Measurements from ENCODE around the gene SCNN1A.

Gene SCNN1A

GRCh38 chr12:6376079-6376869 is 911 bp upstream of the SCNN1A start:
- H3K27ac ChIP-seq (ENCODE audit: insufficient read depth, low read length, poor library complexity, severe bottlenecking): no peak overlapping the region
- H3K4me3 ChIP-seq (ENCODE audit: insufficient read depth, low read depth, low read length, poor library complexity, severe bottlenecking): peak overlapping the region; percentile 36
- no peaks in the 10 kb centered on the region for H3K36me3 ChIP-seq (ENCODE audit: control insufficient read depth, insufficient read depth, low read length)
- H3K4me1 ChIP-seq (ENCODE audit: control insufficient read depth, insufficient read depth, low read length, poor library complexity, severe bottlenecking): peaks cover 19% of the 10 kb centered on the region
- no peaks in the 10 kb centered on the region for H3K9me3 ChIP-seq (ENCODE audit: control insufficient read depth, low read length)
- DNase-seq: no peak
- no peaks in the 10 kb centered on the region for H3K27me3 ChIP-seq (replicated peaks; ENCODE audit: control insufficient read depth, insufficient read depth, low read length, poor library complexity, severe bottlenecking)

- Histone ChIP-seq H3K9me3 (ENCODE audit: control insufficient read depth, low read length) (no peaks in the 10 kb centered on the region), H3K4me1 (ENCODE audit: control insufficient read depth, insufficient read depth, low read length, poor library complexity, severe bottlenecking) (peaks cover 19% of the 10 kb centered on the region), H3K27ac (ENCODE audit: insufficient read depth, low read length, poor library complexity, severe bottlenecking) (no peak overlapping the region), H3K27me3 (replicated peaks; ENCODE audit: control insufficient read depth, insufficient read depth, low read length, poor library complexity, severe bottlenecking) (no peaks in the 10 kb centered on the region), H3K36me3 (ENCODE audit: control insufficient read depth, insufficient read depth, low read length) (no peaks in the 10 kb centered on the region), H3K4me3 (ENCODE audit: insufficient read depth, low read depth, low read length, poor library complexity, severe bottlenecking) (no peak overlapping the region)
- DNase-seq: no peak
These were observed 590 bp downstream of the SCNN1A start for GRCh38 chr12:6374786-6375160.

- H3K36me3 ChIP-seq (ENCODE audit: control insufficient read depth, insufficient read depth, low read length): no peaks in the 10 kb centered on the region
- no peaks in the 10 kb centered on the region for H3K9me3 ChIP-seq (ENCODE audit: control insufficient read depth, low read length)
- H3K27me3 ChIP-seq (replicated peaks; ENCODE audit: control insufficient read depth, insufficient read depth, low read length, poor library complexity, severe bottlenecking): no peaks in the 10 kb centered on the region
- no peak overlapping the region for H3K27ac ChIP-seq (ENCODE audit: insufficient read depth, low read length, poor library complexity, severe bottlenecking)
- DNase-seq: no peak
- peaks cover 19% of the 10 kb centered on the region for H3K4me1 ChIP-seq (ENCODE audit: control insufficient read depth, insufficient read depth, low read length, poor library complexity, severe bottlenecking)
- no peak overlapping the region for H3K4me3 ChIP-seq (ENCODE audit: insufficient read depth, low read depth, low read length, poor library complexity, severe bottlenecking)
These were observed 1.2 kb downstream of the SCNN1A start for GRCh38 chr12:6374028-6374785.

- Histone ChIP-seq H3K27ac (ENCODE audit: insufficient read depth, low read length, poor library complexity, severe bottlenecking) (no peak overlapping the region), H3K27me3 (replicated peaks; ENCODE audit: control insufficient read depth, insufficient read depth, low read length, poor library complexity, severe bottlenecking) (no peaks in the 10 kb centered on the region), H3K4me1 (ENCODE audit: control insufficient read depth, insufficient read depth, low read length, poor library complexity, severe bottlenecking) (peaks cover 19% of the 10 kb centered on the region), H3K9me3 (ENCODE audit: control insufficient read depth, low read length) (no peaks in the 10 kb centered on the region), H3K4me3 (ENCODE audit: insufficient read depth, low read depth, low read length, poor library complexity, severe bottlenecking) (no peak overlapping the region), H3K36me3 (ENCODE audit: control insufficient read depth, insufficient read depth, low read length) (no peaks in the 10 kb centered on the region)
- no peak for DNase-seq
These were observed 2.2 kb downstream of the SCNN1A start for GRCh38 chr12:6373022-6373787.

GRCh38 chr12:6372403-6373003 is 2.9 kb downstream of the SCNN1A start:
- no peak for DNase-seq
- H3K27me3 ChIP-seq (replicated peaks; ENCODE audit: control insufficient read depth, insufficient read depth, low read length, poor library complexity, severe bottlenecking): no peaks in the 10 kb centered on the region
- peaks cover 20% of the 10 kb centered on the region for H3K4me1 ChIP-seq (ENCODE audit: control insufficient read depth, insufficient read depth, low read length, poor library complexity, severe bottlenecking)
- H3K36me3 ChIP-seq (ENCODE audit: control insufficient read depth, insufficient read depth, low read length): no peaks in the 10 kb centered on the region
- H3K9me3 ChIP-seq (ENCODE audit: control insufficient read depth, low read length): no peaks in the 10 kb centered on the region
- H3K4me3 ChIP-seq (ENCODE audit: insufficient read depth, low read depth, low read length, poor library complexity, severe bottlenecking): no peak overlapping the region
- H3K27ac ChIP-seq (ENCODE audit: insufficient read depth, low read length, poor library complexity, severe bottlenecking): no peak overlapping the region

- Histone ChIP-seq H3K36me3 (ENCODE audit: control insufficient read depth, insufficient read depth, low read length) (no peaks in the 10 kb centered on the region), H3K4me3 (ENCODE audit: insufficient read depth, low read depth, low read length, poor library complexity, severe bottlenecking) (no peak overlapping the region), H3K9me3 (ENCODE audit: control insufficient read depth, low read length) (no peaks in the 10 kb centered on the region), H3K4me1 (ENCODE audit: control insufficient read depth, insufficient read depth, low read length, poor library complexity, severe bottlenecking) (peaks cover 9% of the 10 kb centered on the region), H3K27ac (ENCODE audit: insufficient read depth, low read length, poor library complexity, severe bottlenecking) (no peak overlapping the region), H3K27me3 (replicated peaks; ENCODE audit: control insufficient read depth, insufficient read depth, low read length, poor library complexity, severe bottlenecking) (no peaks in the 10 kb centered on the region)
- DNase-seq: no peak
These were observed 4.2 kb downstream of the SCNN1A start for GRCh38 chr12:6370994-6371754.

- H3K4me3 ChIP-seq (ENCODE audit: insufficient read depth, low read depth, low read length, poor library complexity, severe bottlenecking): no peak overlapping the region
- no peaks in the 10 kb centered on the region for H3K36me3 ChIP-seq (ENCODE audit: control insufficient read depth, insufficient read depth, low read length)
- H3K9me3 ChIP-seq (ENCODE audit: control insufficient read depth, low read length): no peaks in the 10 kb centered on the region
- no peak for DNase-seq
- H3K27me3 ChIP-seq (replicated peaks; ENCODE audit: control insufficient read depth, insufficient read depth, low read length, poor library complexity, severe bottlenecking): no peaks in the 10 kb centered on the region
- H3K27ac ChIP-seq (ENCODE audit: insufficient read depth, low read length, poor library complexity, severe bottlenecking): no peak overlapping the region
- peaks cover 5% of the 10 kb centered on the region for H3K4me1 ChIP-seq (ENCODE audit: control insufficient read depth, insufficient read depth, low read length, poor library complexity, severe bottlenecking)
These were observed 4.8 kb downstream of the SCNN1A start for GRCh38 chr12:6370576-6370935.

GRCh38 chr12:6369916-6370575 is 5.3 kb downstream of the SCNN1A start:
- no peak overlapping the region for H3K4me3 ChIP-seq (ENCODE audit: insufficient read depth, low read depth, low read length, poor library complexity, severe bottlenecking)
- DNase-seq: no peak
- no peaks in the 10 kb centered on the region for H3K9me3 ChIP-seq (ENCODE audit: control insufficient read depth, low read length)
- peaks cover 5% of the 10 kb centered on the region for H3K4me1 ChIP-seq (ENCODE audit: control insufficient read depth, insufficient read depth, low read length, poor library complexity, severe bottlenecking)
- H3K36me3 ChIP-seq (ENCODE audit: control insufficient read depth, insufficient read depth, low read length): no peaks in the 10 kb centered on the region
- no peak overlapping the region for H3K27ac ChIP-seq (ENCODE audit: insufficient read depth, low read length, poor library complexity, severe bottlenecking)
- no peaks in the 10 kb centered on the region for H3K27me3 ChIP-seq (replicated peaks; ENCODE audit: control insufficient read depth, insufficient read depth, low read length, poor library complexity, severe bottlenecking)

GRCh38 chr12:6368906-6369525 is 6.3 kb downstream of the SCNN1A start:
- no peaks in the 10 kb centered on the region for H3K27me3 ChIP-seq (replicated peaks; ENCODE audit: control insufficient read depth, insufficient read depth, low read length, poor library complexity, severe bottlenecking)
- no peak for DNase-seq
- H3K4me3 ChIP-seq (ENCODE audit: insufficient read depth, low read depth, low read length, poor library complexity, severe bottlenecking): no peak overlapping the region
- H3K9me3 ChIP-seq (ENCODE audit: control insufficient read depth, low read length): no peaks in the 10 kb centered on the region
- no peaks in the 10 kb centered on the region for H3K36me3 ChIP-seq (ENCODE audit: control insufficient read depth, insufficient read depth, low read length)
- H3K27ac ChIP-seq (ENCODE audit: insufficient read depth, low read length, poor library complexity, severe bottlenecking): no peak overlapping the region
- peaks cover 7% of the 10 kb centered on the region for H3K4me1 ChIP-seq (ENCODE audit: control insufficient read depth, insufficient read depth, low read length, poor library complexity, severe bottlenecking)
